Astrocyte (in vitro differentiated cells and primary cell): Measurements from ENCODE around the gene FAM107B. TPM values are rescaled to one million over a fixed set of nuclear protein-coding genes. Genes with fewer than 3 reads are reported as not detected.

ENCODE experiments used
- DNase-seq: peaks from one replicate; pipeline ENCODE4 v3.0.0-alpha.2; 2010; ENCODE audit warnings: low read depth
- FAIRE-seq: peaks from 2 replicates; lab custom pipeline; 2011; peaks lifted over from hg19 to GRCh38; lab: Jason Lieb, UNC
- H2AFZ ChIP-seq: 2 replicates; pipeline ENCODE4 v1.6.0; 2012; ENCODE audit warnings: low read depth, low read length, inconsistent platforms
- H3K27ac ChIP-seq: 2 replicates; pipeline ENCODE4 v1.5.1; 2011; ENCODE audit warnings: low read depth, low read length, inconsistent platforms
- H3K27me3 ChIP-seq: 2 replicates; pipeline ENCODE4 v1.6.0; 2011; ENCODE audit warnings: low read length, inconsistent platforms; ENCODE audit not compliant: insufficient read depth
- H3K36me3 ChIP-seq: 2 replicates; pipeline ENCODE4 v1.5.1; 2011; ENCODE audit warnings: low read length, inconsistent platforms; ENCODE audit not compliant: insufficient read depth
- H3K4me1 ChIP-seq: 2 replicates; pipeline ENCODE4 v1.5.1; 2011; ENCODE audit warnings: low read length, inconsistent platforms; ENCODE audit not compliant: insufficient read depth
- H3K4me2 ChIP-seq: 2 replicates; pipeline ENCODE4 v1.6.0; 2012; ENCODE audit warnings: low read length, inconsistent platforms
- H3K4me3 ChIP-seq: 2 replicates; pipeline ENCODE4 v1.5.1; 2011; ENCODE audit warnings: low read depth, mild to moderate bottlenecking, low read length, inconsistent platforms; ENCODE audit not compliant: insufficient read depth
- H3K79me2 ChIP-seq: 2 replicates; pipeline ENCODE4 v1.6.0; 2012; ENCODE audit warnings: mild to moderate bottlenecking, low read length, inconsistent platforms; ENCODE audit not compliant: insufficient read depth
- H3K9ac ChIP-seq: 2 replicates; pipeline ENCODE4 v1.6.0; 2012; ENCODE audit warnings: mild to moderate bottlenecking, low read length, inconsistent platforms
- H3K9me3 ChIP-seq: 2 replicates; pipeline ENCODE4 v1.5.1; 2012; ENCODE audit warnings: low read depth, mild to moderate bottlenecking, low read length, inconsistent platforms; ENCODE audit not compliant: insufficient read depth
- H4K20me1 ChIP-seq: 2 replicates; pipeline ENCODE4 v1.6.0; 2012; ENCODE audit warnings: low read length, inconsistent platforms; ENCODE audit not compliant: insufficient read depth
- H3K27ac Mint-ChIP-seq: one replicate; pipeline ENCODE4 v1.8.0; 2021; ENCODE audit warnings: mild to moderate bottlenecking, mixed read lengths; ENCODE audit not compliant: unreplicated experiment
- H3K27me3 Mint-ChIP-seq: one replicate; pipeline ENCODE4 v1.8.0; 2021; ENCODE audit warnings: low read depth, mixed read lengths; ENCODE audit not compliant: unreplicated experiment
- H3K36me3 Mint-ChIP-seq: one replicate; pipeline ENCODE4 v1.8.0; 2021; ENCODE audit warnings: low read depth, mixed read lengths; ENCODE audit not compliant: unreplicated experiment
- H3K4me1 Mint-ChIP-seq: one replicate; pipeline ENCODE4 v1.8.0; 2021; ENCODE audit warnings: low read depth, mixed read lengths; ENCODE audit not compliant: unreplicated experiment
- H3K4me3 Mint-ChIP-seq: one replicate; pipeline ENCODE4 v1.8.0; 2021; ENCODE audit warnings: mild to moderate bottlenecking, moderate library complexity, mixed read lengths; ENCODE audit not compliant: unreplicated experiment
- H3K9me3 Mint-ChIP-seq: one replicate; pipeline ENCODE4 v1.8.0; 2021; ENCODE audit warnings: mild to moderate bottlenecking, mixed read lengths; ENCODE audit not compliant: unreplicated experiment
- CTCF ChIP-seq: IDR thresholded peaks from 2 replicates; pipeline ENCODE4 v1.5.1; 2011; ENCODE audit warnings: low read depth, mild to moderate bottlenecking, inconsistent platforms, low read length, moderate library complexity; ENCODE audit not compliant: insufficient read depth
- EZH2 ChIP-seq: IDR thresholded peaks from 2 replicates; pipeline ENCODE4 v1.6.1; 2012; ENCODE audit warnings: mild to moderate bottlenecking, low read length, inconsistent platforms; ENCODE audit not compliant: insufficient read depth
- total RNA-seq: library from RNA; stranded (reverse); gene quantifications from 2 replicates; pipeline ENCODE4 v1.2.1, GENCODE V29; 2021

The FAM107B gene
- total RNA-seq, 1 donor from 2014 or later, result 36.0 TPM

DNA sequence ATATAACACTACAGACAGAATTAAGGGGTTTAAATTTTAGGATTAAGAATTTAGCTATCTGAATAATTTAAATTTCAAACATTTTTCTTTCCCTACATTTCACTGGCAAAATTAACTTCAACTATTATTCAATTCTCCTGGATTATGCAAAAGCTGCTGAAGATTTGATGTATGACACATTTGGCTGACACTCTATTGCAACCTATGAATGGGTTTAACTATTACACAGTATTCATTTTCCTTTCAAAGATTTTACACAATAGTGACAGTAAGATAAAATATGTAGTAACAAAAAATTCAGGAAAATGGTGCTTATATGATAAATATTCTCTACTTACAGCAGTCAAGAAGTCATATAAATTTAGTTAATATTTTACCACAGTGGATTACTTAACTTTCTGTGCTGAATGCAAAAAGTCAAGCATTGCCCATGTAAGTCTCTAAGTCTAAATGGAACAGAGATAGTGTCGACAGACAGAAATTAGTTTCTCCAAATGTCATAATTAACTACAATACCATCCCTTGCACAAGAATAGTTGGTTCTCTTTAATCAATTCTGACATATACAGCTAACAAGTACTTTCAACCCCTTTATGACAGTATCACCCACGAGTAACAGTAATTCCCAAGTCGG lies 249.9 kb downstream of the FAM107B start:
- H3K4me2 ChIP-seq, result no peak overlapping the region

GRCh38 chr10:14523286-14523685 lies 251.4 kb downstream of the FAM107B start:
- no peak overlapping the region for H3K27ac ChIP-seq
- H2AFZ ChIP-seq, result no peak overlapping the region
- no peak overlapping the region for H3K9ac ChIP-seq
- H3K27ac Mint-ChIP-seq, result no peak overlapping the region
- H3K4me3 Mint-ChIP-seq, result no peak overlapping the region
- no peaks in the 10 kb centered on the region for H3K9me3 Mint-ChIP-seq
- no peaks in the 10 kb centered on the region for H3K9me3 ChIP-seq
- FAIRE-seq, result no peak
- peaks cover 5% of the 10 kb centered on the region for H3K4me1 Mint-ChIP-seq
- TF ChIP-seq CTCF (no peak), EZH2 (no peak)
- no peak for DNase-seq
- peaks cover 11% of the 10 kb centered on the region for H3K36me3 ChIP-seq
- peaks cover 3% of the 10 kb centered on the region for H3K79me2 ChIP-seq
- H3K4me2 ChIP-seq, result no peak overlapping the region
- no peak overlapping the region for H3K4me3 ChIP-seq
- H4K20me1 ChIP-seq, result no peaks in the 10 kb centered on the region
- H3K27me3 Mint-ChIP-seq, result no peaks in the 10 kb centered on the region
- H3K36me3 Mint-ChIP-seq, result peaks cover 5% of the 10 kb centered on the region
- no peaks in the 10 kb centered on the region for H3K27me3 ChIP-seq
- H3K4me1 ChIP-seq, result no peaks in the 10 kb centered on the region

More for the DNA sequence above, 249.9 kb downstream of the FAM107B start:
- FAIRE-seq (no peak), DNase-seq (no peak)
- H3K36me3 ChIP-seq, result peaks cover 11% of the 10 kb centered on the region
- H3K9ac ChIP-seq, result no peak overlapping the region
- H3K79me2 ChIP-seq, result peaks cover 3% of the 10 kb centered on the region
- H3K4me3 ChIP-seq, result no peak overlapping the region
- H3K36me3 Mint-ChIP-seq, result peaks cover 3% of the 10 kb centered on the region
- H3K27me3 Mint-ChIP-seq, result no peaks in the 10 kb centered on the region
- no peaks in the 10 kb centered on the region for H4K20me1 ChIP-seq
- no peak overlapping the region for H3K4me3 Mint-ChIP-seq
- H3K4me1 ChIP-seq, result no peaks in the 10 kb centered on the region
- no peak overlapping the region for H3K27ac ChIP-seq
- no peak overlapping the region for H3K27ac Mint-ChIP-seq
- TF ChIP-seq CTCF (no peak), EZH2 (no peak)
- no peaks in the 10 kb centered on the region for H3K9me3 ChIP-seq
- H3K4me1 Mint-ChIP-seq, result peaks cover 5% of the 10 kb centered on the region
- H3K9me3 Mint-ChIP-seq, result no peaks in the 10 kb centered on the region
- no peak overlapping the region for H2AFZ ChIP-seq
- no peaks in the 10 kb centered on the region for H3K27me3 ChIP-seq

DNA sequence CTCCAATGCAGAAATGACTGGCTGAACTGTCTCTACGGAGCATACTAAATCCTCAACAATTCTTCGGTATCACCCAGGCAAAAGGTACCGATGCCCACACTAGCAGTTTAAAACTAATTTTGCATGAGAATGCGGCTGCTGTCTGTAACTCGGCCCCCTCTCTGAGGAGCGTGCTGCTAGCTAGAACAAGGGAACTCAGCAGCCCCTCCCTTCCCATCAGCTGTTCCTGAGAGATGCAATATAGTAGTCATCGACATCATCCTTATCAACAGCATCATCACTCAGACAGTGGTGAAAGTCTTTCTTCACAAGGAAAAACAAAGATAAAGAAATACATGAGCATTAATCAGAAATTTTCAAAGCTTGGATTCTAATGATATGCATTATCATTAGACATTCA lies 254.9 kb downstream of the FAM107B start:
- peaks cover 11% of the 10 kb centered on the region for H3K36me3 ChIP-seq
- no peak overlapping the region for H3K27ac Mint-ChIP-seq
- no peaks in the 10 kb centered on the region for H3K4me1 ChIP-seq
- TF ChIP-seq CTCF (no peak), EZH2 (no peak)
- DNase-seq, result no peak
- peaks cover 5% of the 10 kb centered on the region for H3K4me1 Mint-ChIP-seq
- no peaks in the 10 kb centered on the region for H4K20me1 ChIP-seq
- no peaks in the 10 kb centered on the region for H3K27me3 Mint-ChIP-seq
- no peak overlapping the region for H3K4me2 ChIP-seq
- H3K36me3 Mint-ChIP-seq, result peaks cover 6% of the 10 kb centered on the region
- no peak for FAIRE-seq
- no peaks in the 10 kb centered on the region for H3K9me3 ChIP-seq
- no peak overlapping the region for H3K4me3 Mint-ChIP-seq
- no peak overlapping the region for H2AFZ ChIP-seq
- no peaks in the 10 kb centered on the region for H3K9me3 Mint-ChIP-seq
- no peaks in the 10 kb centered on the region for H3K27me3 ChIP-seq
- H3K9ac ChIP-seq, result no peak overlapping the region
- no peak overlapping the region for H3K27ac ChIP-seq
- H3K4me3 ChIP-seq, result no peak overlapping the region
- no peaks in the 10 kb centered on the region for H3K79me2 ChIP-seq
